IMR-90 (cell line): Measurements from ENCODE around the gene CCDC12.

ENCODE experiments used
- BHLHE40 ChIP-seq: fragments of 150-350 bp; IDR thresholded peaks from 2 replicates; pipeline ENCODE4 v1.6.1; 2016; ENCODE audit warnings: mild to moderate bottlenecking, low read depth, low read length
- CEBPB ChIP-seq: IDR thresholded peaks from 2 replicates; pipeline ENCODE4 v1.6.1; 2012; ENCODE audit warnings: low read depth, low read length, improper control_type of control experiment
- CHD1 ChIP-seq: IDR thresholded peaks from 2 replicates; pipeline ENCODE4 v1.6.1; 2012; ENCODE audit warnings: low read depth, low read length, improper control_type of control experiment
- FOS ChIP-seq: fragments of 150-350 bp; IDR thresholded peaks from 2 replicates; pipeline ENCODE4 v1.6.1; 2016; ENCODE audit warnings: low read depth, low read length
- MAZ ChIP-seq: IDR thresholded peaks from 2 replicates; pipeline ENCODE4 v1.6.1; 2012; ENCODE audit warnings: low read depth, mild to moderate bottlenecking, low read length, improper control_type of control experiment, moderate library complexity, borderline replicate concordance
- NFE2L2 ChIP-seq: fragments of 150-350 bp; IDR thresholded peaks from 2 replicates; pipeline ENCODE4 v1.6.1; 2016; ENCODE audit warnings: low read depth, mild to moderate bottlenecking, low read length
- POLR2A ChIP-seq: IDR thresholded peaks from 2 replicates; pipeline ENCODE4 v1.6.1; 2012; ENCODE audit warnings: mild to moderate bottlenecking, low read depth, low read length
- RAD21 ChIP-seq: IDR thresholded peaks from 2 replicates; pipeline ENCODE4 v1.6.1; 2012; ENCODE audit warnings: low read length, improper control_type of control experiment
- SMC3 ChIP-seq: fragments of 150-350 bp; IDR thresholded peaks from 2 replicates; pipeline ENCODE4 v1.6.1; 2016; ENCODE audit warnings: low read depth, mild to moderate bottlenecking, antibody characterized with exemption, low read length, moderate library complexity
- TF ChIP-seq, protein P1 (sequence below): conservative IDR thresholded peaks from 2 replicates; pipeline ENCODE4 v1.5.1; 2012; ENCODE audit warnings: mild to moderate bottlenecking, low read depth, low read length, improper control_type of control experiment
- TF ChIP-seq, protein P2 (sequence below): fragments of 150-350 bp; IDR thresholded peaks from 2 replicates; pipeline ENCODE4 v1.6.1; 2016; ENCODE audit warnings: low read depth, mild to moderate bottlenecking, low read length, moderate library complexity, borderline replicate concordance

DNA sequence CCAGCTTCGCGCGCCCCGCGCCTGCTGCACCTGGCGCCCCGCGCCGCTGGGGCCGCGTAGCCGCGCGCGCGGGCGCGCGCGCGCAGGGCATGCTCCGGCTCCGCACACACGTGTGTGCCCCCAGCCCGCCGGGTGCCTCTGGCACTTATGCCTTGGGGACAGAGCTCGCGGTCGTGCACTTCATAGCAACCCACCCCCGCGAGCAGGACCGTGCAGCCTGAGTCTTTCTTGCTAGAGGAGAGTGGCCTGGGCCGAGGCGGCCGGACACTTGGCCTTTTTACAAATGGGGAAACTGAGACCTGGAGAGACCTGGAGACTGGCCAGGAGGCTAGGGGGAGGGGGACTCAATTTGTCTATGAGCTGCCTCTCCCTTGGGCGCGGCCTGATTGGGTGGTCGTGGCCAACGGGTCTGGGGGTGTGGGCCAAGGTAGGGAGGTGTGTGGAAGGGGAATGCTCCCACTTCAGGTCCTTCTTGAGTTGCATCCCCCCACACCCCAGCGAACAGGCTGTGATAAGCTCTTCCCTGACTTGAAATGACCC lies 3.5 kb upstream of the CCDC12 start:
- TF ChIP-seq, protein P1, sequence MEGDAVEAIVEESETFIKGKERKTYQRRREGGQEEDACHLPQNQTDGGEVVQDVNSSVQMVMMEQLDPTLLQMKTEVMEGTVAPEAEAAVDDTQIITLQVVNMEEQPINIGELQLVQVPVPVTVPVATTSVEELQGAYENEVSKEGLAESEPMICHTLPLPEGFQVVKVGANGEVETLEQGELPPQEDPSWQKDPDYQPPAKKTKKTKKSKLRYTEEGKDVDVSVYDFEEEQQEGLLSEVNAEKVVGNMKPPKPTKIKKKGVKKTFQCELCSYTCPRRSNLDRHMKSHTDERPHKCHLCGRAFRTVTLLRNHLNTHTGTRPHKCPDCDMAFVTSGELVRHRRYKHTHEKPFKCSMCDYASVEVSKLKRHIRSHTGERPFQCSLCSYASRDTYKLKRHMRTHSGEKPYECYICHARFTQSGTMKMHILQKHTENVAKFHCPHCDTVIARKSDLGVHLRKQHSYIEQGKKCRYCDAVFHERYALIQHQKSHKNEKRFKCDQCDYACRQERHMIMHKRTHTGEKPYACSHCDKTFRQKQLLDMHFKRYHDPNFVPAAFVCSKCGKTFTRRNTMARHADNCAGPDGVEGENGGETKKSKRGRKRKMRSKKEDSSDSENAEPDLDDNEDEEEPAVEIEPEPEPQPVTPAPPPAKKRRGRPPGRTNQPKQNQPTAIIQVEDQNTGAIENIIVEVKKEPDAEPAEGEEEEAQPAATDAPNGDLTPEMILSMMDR: no peak
- TF ChIP-seq POLR2A (no peak), MAZ (no peak), SMC3 (no peak), BHLHE40 (no peak), CHD1 (no peak), CEBPB (no peak), FOS (no peak), RAD21 (no peak), NFE2L2 (no peak)
- TF ChIP-seq, protein P2, sequence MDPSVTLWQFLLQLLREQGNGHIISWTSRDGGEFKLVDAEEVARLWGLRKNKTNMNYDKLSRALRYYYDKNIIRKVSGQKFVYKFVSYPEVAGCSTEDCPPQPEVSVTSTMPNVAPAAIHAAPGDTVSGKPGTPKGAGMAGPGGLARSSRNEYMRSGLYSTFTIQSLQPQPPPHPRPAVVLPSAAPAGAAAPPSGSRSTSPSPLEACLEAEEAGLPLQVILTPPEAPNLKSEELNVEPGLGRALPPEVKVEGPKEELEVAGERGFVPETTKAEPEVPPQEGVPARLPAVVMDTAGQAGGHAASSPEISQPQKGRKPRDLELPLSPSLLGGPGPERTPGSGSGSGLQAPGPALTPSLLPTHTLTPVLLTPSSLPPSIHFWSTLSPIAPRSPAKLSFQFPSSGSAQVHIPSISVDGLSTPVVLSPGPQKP: no peak
